ENCODE data around the gene GGCT. TPM values are rescaled to one million over a fixed set of nuclear protein-coding genes. Genes with fewer than 3 reads are reported as not detected.
"Not testable (repeated sequence)": the region's sequence is repeated elsewhere in the genome, so short reads cannot be mapped to it uniquely, and the experiment has no call there.

Gene GGCT
- total and polyA plus RNA-seq, 3 donors from 2014 or later, result 14.7 to 21.8 (median 17.8) TPM

GRCh38 chr7:30528779-30529178 is 24.1 kb upstream of the GGCT start:
- Histone ChIP-seq H3K36me3 (ENCODE audit: low read depth, missing control alignments) (no peaks in the 10 kb centered on the region), H3K9me3 (no peaks in the 10 kb centered on the region), H3K4me1 (no peaks in the 10 kb centered on the region), H3K27me3 (no peaks in the 10 kb centered on the region), H3K4me3 (no peak overlapping the region), H3K27ac (no peak overlapping the region)
- intact Hi-C loops (cut with DNase I; ENCODE audit: low total_unique reads), result no loop called here
- no peak for DNase-seq
- TF ChIP-seq CTCF (IDR thresholded peaks at IDR 0.05), result no peak
- TF ChIP-seq POLR2A (IDR thresholded peaks at IDR 0.05), result no peak

GRCh38 chr7:30527297-30527696 is 22.7 kb upstream of the GGCT start:
- intact Hi-C loops (cut with DNase I; ENCODE audit: low total_unique reads); H3K9me3 ChIP-seq; H3K4me1 ChIP-seq; H3K27me3 ChIP-seq; H3K4me3 ChIP-seq; H3K27ac ChIP-seq; DNase-seq; H3K36me3 ChIP-seq (ENCODE audit: low read depth, missing control alignments): not testable (repeated sequence)
- WGBS, 2 donors, result 89 to 96% methylated on average over 1 of the region's 1 CpG

- Histone ChIP-seq H3K4me3 (no peak overlapping the region), H3K4me1 (no peaks in the 10 kb centered on the region), H3K27ac (no peak overlapping the region), H3K9me3 (no peaks in the 10 kb centered on the region), H3K27me3 (no peaks in the 10 kb centered on the region), H3K36me3 (ENCODE audit: low read depth, missing control alignments) (no peaks in the 10 kb centered on the region)
- no peak for DNase-seq
- intact Hi-C loops (cut with DNase I; ENCODE audit: low total_unique reads), result no loop called here
- WGBS, 2 donors, result 97 to 98% methylated on average over 4 of the region's 4 CpGs
- TF ChIP-seq CTCF (IDR thresholded peaks at IDR 0.05) (no peak), POLR2A (IDR thresholded peaks at IDR 0.05) (no peak)
Observed at GRCh38 chr7:30526163-30526562, 21.5 kb upstream of the GGCT start.

- no peaks in the 10 kb centered on the region for H3K36me3 ChIP-seq (ENCODE audit: low read depth, missing control alignments)
- no peaks in the 10 kb centered on the region for H3K4me1 ChIP-seq
- intact Hi-C loops (cut with DNase I; ENCODE audit: low total_unique reads), result no loop called here
- H3K27me3 ChIP-seq, result no peaks in the 10 kb centered on the region
- whole genome bisulfite sequencing, 2 donors, result 90 to 91% methylated on average over 5 of the region's 5 CpGs
- no peak overlapping the region for H3K4me3 ChIP-seq
- H3K9me3 ChIP-seq, result no peaks in the 10 kb centered on the region
- no peak for TF ChIP-seq CTCF (IDR thresholded peaks at IDR 0.05)
- TF ChIP-seq POLR2A (IDR thresholded peaks at IDR 0.05), result no peak
- no peak for DNase-seq
- H3K27ac ChIP-seq, result no peak overlapping the region
Observed at GRCh38 chr7:30525429-30525828, 20.8 kb upstream of the GGCT start.

GRCh38 chr7:30524545-30524944 is 19.9 kb upstream of the GGCT start:
- H3K9me3 ChIP-seq, result no peaks in the 10 kb centered on the region
- no peaks in the 10 kb centered on the region for H3K4me1 ChIP-seq
- intact Hi-C loops (cut with DNase I; ENCODE audit: low total_unique reads), result no loop called here
- H3K36me3 ChIP-seq (ENCODE audit: low read depth, missing control alignments), result no peaks in the 10 kb centered on the region
- H3K27me3 ChIP-seq, result no peaks in the 10 kb centered on the region
- no peak overlapping the region for H3K4me3 ChIP-seq
- WGBS, 2 donors, result 76 to 78% methylated on average over 2 of the region's 2 CpGs
- no peak overlapping the region for H3K27ac ChIP-seq
- DNase-seq, result no peak
- no peak for TF ChIP-seq CTCF (IDR thresholded peaks at IDR 0.05)
- TF ChIP-seq POLR2A (IDR thresholded peaks at IDR 0.05), result no peak

All from testis (tissue), 3 donors.